Esophagus squamous epithelium (tissue), 4 donors: Measurements from ENCODE around the gene ENPP1.

Experiments
- POLR2A ChIP-seq, 4 donors: fragments of 450-650 bp; IDR thresholded peaks; one replicate each; pipeline ENCODE4 v1.6.1; 2017; ENCODE audit warnings: antibody characterized with exemption in 4 of 4, mild to moderate bottlenecking in 4 of 4, moderate library complexity in 3 of 4
- TF ChIP-seq, protein P1 (sequence below), 6 experiments: fragments of 450-650 bp in 4 of 6; fragments of 200-600 bp in 2 of 6; sonication (generic) in 2 of 6; IDR thresholded peaks; one replicate each; pipeline ENCODE4 v1.5.1; 2016 to 2019; ENCODE audit warnings: antibody characterized with exemption in 6 of 6, mild to moderate bottlenecking in 4 of 6, moderate library complexity in 4 of 6

DNA sequence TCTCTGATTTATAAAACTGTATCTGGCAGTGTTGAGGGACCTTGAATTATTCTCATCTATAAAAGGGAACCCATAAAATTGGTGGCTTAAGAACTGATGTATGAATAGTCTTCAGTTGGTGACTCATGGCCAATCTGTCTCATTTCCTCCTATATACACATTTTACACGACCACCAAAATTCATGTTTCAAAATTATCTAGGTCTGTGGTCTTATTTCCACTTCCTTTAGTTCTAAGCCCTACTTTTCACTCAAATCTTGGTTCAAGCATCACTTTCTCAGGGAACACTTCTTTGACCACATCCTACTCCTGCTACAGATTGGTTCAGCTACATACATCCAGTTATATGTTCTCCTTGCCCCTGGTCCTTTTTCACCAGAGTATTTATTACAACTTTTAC lies 18.6 kb upstream of the ENPP1 start:
- TF ChIP-seq, protein P1, sequence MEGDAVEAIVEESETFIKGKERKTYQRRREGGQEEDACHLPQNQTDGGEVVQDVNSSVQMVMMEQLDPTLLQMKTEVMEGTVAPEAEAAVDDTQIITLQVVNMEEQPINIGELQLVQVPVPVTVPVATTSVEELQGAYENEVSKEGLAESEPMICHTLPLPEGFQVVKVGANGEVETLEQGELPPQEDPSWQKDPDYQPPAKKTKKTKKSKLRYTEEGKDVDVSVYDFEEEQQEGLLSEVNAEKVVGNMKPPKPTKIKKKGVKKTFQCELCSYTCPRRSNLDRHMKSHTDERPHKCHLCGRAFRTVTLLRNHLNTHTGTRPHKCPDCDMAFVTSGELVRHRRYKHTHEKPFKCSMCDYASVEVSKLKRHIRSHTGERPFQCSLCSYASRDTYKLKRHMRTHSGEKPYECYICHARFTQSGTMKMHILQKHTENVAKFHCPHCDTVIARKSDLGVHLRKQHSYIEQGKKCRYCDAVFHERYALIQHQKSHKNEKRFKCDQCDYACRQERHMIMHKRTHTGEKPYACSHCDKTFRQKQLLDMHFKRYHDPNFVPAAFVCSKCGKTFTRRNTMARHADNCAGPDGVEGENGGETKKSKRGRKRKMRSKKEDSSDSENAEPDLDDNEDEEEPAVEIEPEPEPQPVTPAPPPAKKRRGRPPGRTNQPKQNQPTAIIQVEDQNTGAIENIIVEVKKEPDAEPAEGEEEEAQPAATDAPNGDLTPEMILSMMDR (IDR thresholded peaks at IDR 0.05): no peak
- no peak for TF ChIP-seq POLR2A (IDR thresholded peaks at IDR 0.05)
